GM10847 (cell line): ENCODE results near the gene CFAP97.

ENCODE experiments used
- POLR2A ChIP-seq: IDR thresholded peaks from 2 replicates; pipeline ENCODE4 v1.6.1; 2011; ENCODE audit not compliant: insufficient read length; ENCODE audit errors: extremely low read depth

Gene CFAP97

GRCh38 chr4:185203486-185204237 is at the start of gene CFAP97:
Gene CFAP97, minus strand, starts transcription at chr4:185204000. Its CDS starts 12,804 bp downstream, at chr4:185191196.
- peak; percentile 66 for TF ChIP-seq POLR2A

- TF ChIP-seq POLR2A: no peak
These were observed 45.3 kb upstream of the CFAP97 start for GRCh38 chr4:185249105-185249504.

GRCh38 chr4:185248393-185249039 is 44.7 kb upstream of the CFAP97 start:
- no peak for TF ChIP-seq POLR2A

GRCh38 chr4:185247151-185247550 is 43.4 kb upstream of the CFAP97 start:
- TF ChIP-seq POLR2A: no peak

GRCh38 chr4:185246453-185246852 is 42.7 kb upstream of the CFAP97 start:
- no peak for TF ChIP-seq POLR2A

GRCh38 chr4:185244763-185245162 is 41.0 kb upstream of the CFAP97 start:
- no peak for TF ChIP-seq POLR2A

GRCh38 chr4:185243879-185244278 is 40.1 kb upstream of the CFAP97 start:
- no peak for TF ChIP-seq POLR2A

GRCh38 chr4:185242749-185243533 is 39.1 kb upstream of the CFAP97 start:
- no peak for TF ChIP-seq POLR2A

- TF ChIP-seq POLR2A: no peak
These were observed 35.0 kb upstream of the CFAP97 start for GRCh38 chr4:185238750-185239149.

GRCh38 chr4:185238215-185238681 is 34.4 kb upstream of the CFAP97 start:
- TF ChIP-seq POLR2A: no peak

- TF ChIP-seq POLR2A: no peak
These were observed 33.4 kb upstream of the CFAP97 start for GRCh38 chr4:185237175-185237574.

GRCh38 chr4:185235843-185236503 is 32.2 kb upstream of the CFAP97 start:
- TF ChIP-seq POLR2A: no peak

GRCh38 chr4:185235119-185235842 is 31.5 kb upstream of the CFAP97 start:
- no peak for TF ChIP-seq POLR2A

GRCh38 chr4:185232370-185232769 is 28.6 kb upstream of the CFAP97 start:
- TF ChIP-seq POLR2A: no peak

- no peak for TF ChIP-seq POLR2A
These were observed 25.4 kb upstream of the CFAP97 start for GRCh38 chr4:185229021-185229818.
